Upper lobe of left lung (tissue), 4 donors: ENCODE data around the gene OR2H2.

Experiments used
- EP300 ChIP-seq, 4 donors: sonication (generic); formaldehyde crosslinking; IDR thresholded peaks; one replicate each; pipeline ENCODE4 v1.5.1; 2017; ENCODE audit warnings: antibody characterized with exemption in 4 of 4, control low read depth in 2 of 4
- POLR2A ChIP-seq, 4 donors: fragments of 450-650 bp; IDR thresholded peaks; one replicate each; pipeline ENCODE4 v1.5.1; 2016 to 2017; ENCODE audit warnings: antibody characterized with exemption in 4 of 4, mild to moderate bottlenecking in 2 of 4
- TF ChIP-seq, protein P1 (sequence below), 6 experiments: fragments of 450-650 bp in 4 of 6; fragments of 200-600 bp in 2 of 6; sonication (generic) in 2 of 6; IDR thresholded peaks; one replicate each; pipeline ENCODE4 v1.5.1; 2016 to 2019; ENCODE audit warnings: antibody characterized with exemption in 6 of 6

DNA sequence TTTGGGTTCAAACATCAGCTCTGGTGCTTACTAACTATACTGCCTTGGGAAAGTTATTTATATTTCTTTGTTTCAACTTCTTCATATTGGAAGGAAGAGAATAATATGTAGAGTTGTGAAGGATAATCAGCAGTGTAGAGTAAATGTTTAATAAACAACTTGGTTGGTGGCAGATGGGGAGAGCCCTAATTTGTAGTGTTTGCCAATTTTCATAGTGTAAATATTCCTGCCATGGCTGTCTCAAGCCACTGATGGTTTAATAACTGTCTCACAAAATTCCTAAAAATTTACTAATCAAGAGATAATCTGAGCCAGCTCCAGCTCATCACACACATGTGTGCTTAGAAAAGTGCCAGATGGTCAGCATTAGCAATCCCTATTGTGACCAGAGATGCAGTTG lies at the start of gene OR2H2:
- TF ChIP-seq, protein P1, sequence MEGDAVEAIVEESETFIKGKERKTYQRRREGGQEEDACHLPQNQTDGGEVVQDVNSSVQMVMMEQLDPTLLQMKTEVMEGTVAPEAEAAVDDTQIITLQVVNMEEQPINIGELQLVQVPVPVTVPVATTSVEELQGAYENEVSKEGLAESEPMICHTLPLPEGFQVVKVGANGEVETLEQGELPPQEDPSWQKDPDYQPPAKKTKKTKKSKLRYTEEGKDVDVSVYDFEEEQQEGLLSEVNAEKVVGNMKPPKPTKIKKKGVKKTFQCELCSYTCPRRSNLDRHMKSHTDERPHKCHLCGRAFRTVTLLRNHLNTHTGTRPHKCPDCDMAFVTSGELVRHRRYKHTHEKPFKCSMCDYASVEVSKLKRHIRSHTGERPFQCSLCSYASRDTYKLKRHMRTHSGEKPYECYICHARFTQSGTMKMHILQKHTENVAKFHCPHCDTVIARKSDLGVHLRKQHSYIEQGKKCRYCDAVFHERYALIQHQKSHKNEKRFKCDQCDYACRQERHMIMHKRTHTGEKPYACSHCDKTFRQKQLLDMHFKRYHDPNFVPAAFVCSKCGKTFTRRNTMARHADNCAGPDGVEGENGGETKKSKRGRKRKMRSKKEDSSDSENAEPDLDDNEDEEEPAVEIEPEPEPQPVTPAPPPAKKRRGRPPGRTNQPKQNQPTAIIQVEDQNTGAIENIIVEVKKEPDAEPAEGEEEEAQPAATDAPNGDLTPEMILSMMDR (IDR thresholded peaks at IDR 0.05) = no peak
- TF ChIP-seq POLR2A (IDR thresholded peaks at IDR 0.05) = no peak
- no peak for TF ChIP-seq EP300 (IDR thresholded peaks at IDR 0.05)
